HEK293T (cell line): ENCODE measurements around the gene SMPD3.

Source experiments
- CTCF ChIA-PET: fragments of 350-600 bp; formaldehyde crosslinking; extraction: SDS; loops from one replicate; lab custom pipeline; 2021; ENCODE audit warnings: antibody characterized with exemption, inconsistent platforms; lab: Yijun Ruan, JAX
- POLR2A ChIA-PET: fragments of 350-600 bp; formaldehyde crosslinking; extraction: SDS; loops from one replicate; lab custom pipeline; 2020; ENCODE audit warnings: antibody characterized with exemption, inconsistent platforms; lab: Yijun Ruan, JAX
- DNase-seq: peaks from one replicate; pipeline ENCODE4 v3.0.0; 2012; ENCODE audit warnings: mixed read lengths; ENCODE audit errors: extremely low spot score
- ARNT ChIP-seq: fragments of 450-650 bp; IDR thresholded peaks from 2 replicates; pipeline ENCODE4 v1.6.1; 2017; ENCODE audit warnings: mild to moderate bottlenecking
- BHLHE40 ChIP-seq: fragments of 450-650 bp; IDR thresholded peaks from 2 replicates; pipeline ENCODE4 v1.6.1; 2016; ENCODE audit warnings: mild to moderate bottlenecking, moderate library complexity, borderline replicate concordance
- CTBP1 ChIP-seq: fragments of 450-650 bp; IDR thresholded peaks from 2 replicates; pipeline ENCODE4 v1.6.1; 2016; ENCODE audit warnings: borderline replicate concordance
- ELF4 ChIP-seq: fragments of 450-650 bp; IDR thresholded peaks from 2 replicates; pipeline ENCODE4 v1.6.1; 2017; ENCODE audit warnings: antibody characterized with exemption
- FOXA1 ChIP-seq: fragments of 450-650 bp; IDR thresholded peaks from 2 replicates; pipeline ENCODE4 v1.6.1; 2016; ENCODE audit warnings: mild to moderate bottlenecking
- FOXK2 ChIP-seq: fragments of 450-650 bp; IDR thresholded peaks from 2 replicates; pipeline ENCODE4 v1.6.1; 2016; ENCODE audit warnings: mild to moderate bottlenecking
- FOXM1 ChIP-seq: fragments of 450-650 bp; IDR thresholded peaks from 2 replicates; pipeline ENCODE4 v1.6.1; 2017; ENCODE audit warnings: mild to moderate bottlenecking, borderline replicate concordance
- HDGF ChIP-seq: fragments of 450-650 bp; IDR thresholded peaks from 2 replicates; pipeline ENCODE4 v1.6.1; 2017; ENCODE audit warnings: antibody characterized with exemption, borderline replicate concordance
- L3MBTL2 ChIP-seq: fragments of 450-650 bp; conservative IDR thresholded peaks from 2 replicates; pipeline ENCODE4 v1.6.1; 2016; ENCODE audit warnings: mild to moderate bottlenecking
- LEF1 ChIP-seq: fragments of 450-650 bp; IDR thresholded peaks from 2 replicates; pipeline ENCODE4 v1.6.1; 2017; ENCODE audit warnings: mild to moderate bottlenecking, borderline replicate concordance
- NFRKB ChIP-seq: fragments of 450-650 bp; IDR thresholded peaks from 2 replicates; pipeline ENCODE4 v1.6.1; 2016; ENCODE audit warnings: mild to moderate bottlenecking, moderate library complexity
- SP1 ChIP-seq: fragments of 450-650 bp; IDR thresholded peaks from 2 replicates; pipeline ENCODE4 v1.6.1; 2017
- SUZ12 ChIP-seq: fragments of 450-650 bp; IDR thresholded peaks from 2 replicates; pipeline ENCODE4 v1.6.1; 2016; ENCODE audit warnings: mild to moderate bottlenecking
- TARDBP ChIP-seq: fragments of 450-650 bp; IDR thresholded peaks from 2 replicates; pipeline ENCODE4 v1.6.1; 2016
- ZNF384 ChIP-seq: fragments of 450-650 bp; IDR thresholded peaks from 2 replicates; pipeline ENCODE4 v1.6.1; 2016
- TF ChIP-seq, protein P1 (sequence below): fragments of 450-650 bp; IDR thresholded peaks from 2 replicates; pipeline ENCODE4 v1.6.1; 2016

SMPD3 gene

DNA sequence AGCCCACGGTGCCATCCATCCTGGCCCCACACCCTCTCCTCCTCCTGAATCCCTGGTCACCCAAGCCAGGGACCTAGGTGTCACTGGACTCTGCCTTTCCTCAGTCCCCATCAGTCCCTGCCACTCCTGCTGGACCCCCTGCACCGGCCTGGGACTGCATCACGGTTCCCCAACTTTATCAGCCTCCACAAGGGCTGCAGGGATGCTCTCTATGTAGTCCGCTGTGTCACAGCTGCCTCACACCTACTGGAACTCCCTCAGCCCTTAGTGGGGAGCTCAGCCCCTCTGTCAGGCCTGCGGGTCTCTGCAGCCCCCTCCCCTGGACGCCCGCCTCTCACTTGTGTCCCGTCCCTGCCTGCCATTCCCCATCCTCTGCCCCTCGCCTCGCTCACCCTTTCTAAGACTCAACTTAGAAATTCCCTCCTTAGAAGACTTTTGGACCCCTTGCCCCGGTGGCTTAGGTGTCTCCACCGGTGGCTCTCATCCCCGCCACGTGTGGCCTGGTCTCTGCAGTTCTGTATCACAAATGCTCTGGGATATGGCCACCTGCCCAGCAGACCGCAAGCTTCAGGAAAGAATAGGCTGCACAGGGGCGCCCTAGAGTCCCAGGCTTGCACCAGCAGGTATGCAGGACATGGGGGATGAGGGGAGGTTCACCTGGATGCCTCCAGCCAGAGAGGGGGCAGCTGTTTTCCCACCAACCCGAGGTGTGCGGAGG is 74.6 kb downstream of the SMPD3 start:
- ChIA-PET POLR2A (no interaction called here), CTCF (no interaction called here)
- no peak for DNase-seq
- TF ChIP-seq ZNF384 = no peak
- TF ChIP-seq NFRKB = no peak
- no peak for TF ChIP-seq FOXK2
- no peak for TF ChIP-seq FOXM1
- no peak for TF ChIP-seq ARNT
- TF ChIP-seq LEF1 = no peak
- no peak for TF ChIP-seq BHLHE40
- no peak for TF ChIP-seq TARDBP
- TF ChIP-seq SUZ12 = no peak
- TF ChIP-seq, protein P1, sequence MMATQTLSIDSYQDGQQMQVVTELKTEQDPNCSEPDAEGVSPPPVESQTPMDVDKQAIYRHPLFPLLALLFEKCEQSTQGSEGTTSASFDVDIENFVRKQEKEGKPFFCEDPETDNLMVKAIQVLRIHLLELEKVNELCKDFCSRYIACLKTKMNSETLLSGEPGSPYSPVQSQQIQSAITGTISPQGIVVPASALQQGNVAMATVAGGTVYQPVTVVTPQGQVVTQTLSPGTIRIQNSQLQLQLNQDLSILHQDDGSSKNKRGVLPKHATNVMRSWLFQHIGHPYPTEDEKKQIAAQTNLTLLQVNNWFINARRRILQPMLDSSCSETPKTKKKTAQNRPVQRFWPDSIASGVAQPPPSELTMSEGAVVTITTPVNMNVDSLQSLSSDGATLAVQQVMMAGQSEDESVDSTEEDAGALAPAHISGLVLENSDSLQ = no peak
- TF ChIP-seq HDGF = no peak

DNA sequence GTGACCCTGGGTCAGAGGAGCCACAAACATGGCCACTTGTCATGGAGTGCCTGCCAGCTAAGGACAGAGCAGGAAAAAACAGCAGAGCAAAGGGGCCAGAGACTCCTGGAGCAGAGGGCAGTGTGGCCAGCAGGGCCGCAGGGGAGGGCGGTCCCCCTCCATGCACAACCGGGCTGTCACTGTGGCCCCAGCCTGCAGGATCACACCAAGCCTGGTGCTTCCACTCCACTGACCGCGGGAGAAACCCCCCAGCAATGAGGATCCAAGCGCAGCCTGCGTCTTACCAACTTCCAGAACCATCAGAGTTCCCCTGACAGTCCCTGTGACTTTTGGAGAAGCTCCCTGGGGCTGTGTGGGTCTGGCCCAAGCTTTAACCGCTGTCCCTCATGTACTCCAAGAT is 75.5 kb downstream of the SMPD3 start:
- POLR2A ChIA-PET = no interaction called here
- TF ChIP-seq LEF1 = no peak
- no peak for TF ChIP-seq ELF4
- no peak for TF ChIP-seq FOXK2
- TF ChIP-seq, protein P1 = no peak
- no peak for TF ChIP-seq TARDBP
- TF ChIP-seq BHLHE40 = no peak
- TF ChIP-seq FOXA1 = no peak
- no peak for TF ChIP-seq NFRKB
- no peak for TF ChIP-seq SUZ12
- no peak for TF ChIP-seq CTBP1
- TF ChIP-seq ARNT = no peak
- TF ChIP-seq FOXM1 = no peak
- TF ChIP-seq L3MBTL2 = no peak
- no peak for TF ChIP-seq HDGF
- no peak for TF ChIP-seq ZNF384
- TF ChIP-seq SP1 = no peak
- no peak for DNase-seq
- CTCF ChIA-PET = interaction anchor here (1.2 kb wide), 1 partner anchor 9 kb away, joined by 3 read pairs; no protein-coding TSS in a partner anchor

DNA sequence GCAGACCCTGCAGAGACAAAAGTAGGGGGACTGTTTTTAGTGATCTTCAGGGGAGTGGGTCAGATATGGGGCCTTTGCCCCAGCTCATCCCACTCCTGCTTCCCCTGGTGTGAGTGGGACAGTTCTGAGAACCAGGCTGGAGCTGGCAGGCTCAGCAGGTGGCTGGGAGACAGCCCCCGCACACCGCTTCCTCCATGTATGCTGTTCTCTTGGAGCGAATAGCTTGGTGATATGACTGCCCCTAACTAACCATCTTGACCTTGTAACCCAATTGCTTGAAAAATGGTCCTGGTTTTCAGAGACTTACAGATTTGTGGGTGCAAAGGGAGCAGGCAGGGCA is 76.0 kb downstream of the SMPD3 start:
- no peak for TF ChIP-seq BHLHE40
- no peak for TF ChIP-seq ARNT
- TF ChIP-seq FOXM1 = no peak
- TF ChIP-seq ZNF384 = no peak
- no peak for TF ChIP-seq LEF1
- TF ChIP-seq TARDBP = no peak
- no peak for TF ChIP-seq SP1
- TF ChIP-seq CTBP1 = no peak
- TF ChIP-seq FOXK2 = no peak
- TF ChIP-seq, protein P1 = no peak
- TF ChIP-seq FOXA1 = no peak
- no peak for TF ChIP-seq SUZ12
- TF ChIP-seq L3MBTL2 = no peak
- no peak for TF ChIP-seq HDGF
- TF ChIP-seq ELF4 = no peak
- no peak for DNase-seq
- ChIA-PET CTCF (interaction anchor here (1.2 kb wide), 1 partner anchor 9 kb away, joined by 3 read pairs; no protein-coding TSS in a partner anchor), POLR2A (no interaction called here)

DNA sequence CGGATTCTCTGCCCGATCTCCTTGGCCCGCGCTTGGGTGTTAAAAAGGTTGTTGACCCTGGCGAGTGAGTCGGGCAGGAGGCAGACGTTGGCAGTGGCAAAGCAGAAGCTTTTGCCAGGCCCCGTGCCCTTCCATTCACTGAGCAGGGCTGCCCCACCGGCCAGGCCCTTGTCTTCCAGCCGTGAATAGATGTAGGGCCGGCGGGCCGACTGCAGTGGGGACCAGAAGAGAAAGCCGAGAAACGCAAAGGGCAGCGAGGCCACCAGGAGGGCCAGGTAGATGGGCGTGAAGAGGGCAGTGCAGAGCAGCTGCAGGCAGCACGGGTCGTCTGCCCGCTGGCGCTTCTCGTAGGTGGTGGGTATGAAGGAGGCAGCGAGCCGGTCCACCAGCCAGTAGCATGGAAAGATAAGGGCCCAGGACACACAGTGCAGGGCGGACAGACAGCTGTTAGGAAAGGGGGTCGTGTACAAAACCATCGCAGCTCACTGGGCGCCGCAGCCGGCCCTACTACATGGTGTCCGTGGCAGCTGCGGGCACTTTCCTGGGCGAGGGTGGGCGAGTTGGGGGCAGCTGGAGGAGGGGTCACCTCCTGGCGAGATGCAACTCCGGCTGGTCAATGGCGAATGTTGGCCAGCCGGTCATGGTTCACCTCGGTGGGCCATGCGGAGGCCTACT is 76.5 kb downstream of the SMPD3 start:
- ChIA-PET POLR2A (no interaction called here), CTCF (interaction anchor here (1.2 kb wide), 1 partner anchor 10 kb away, joined by 3 read pairs; no protein-coding TSS in a partner anchor)
- TF ChIP-seq ZNF384 (no peak), LEF1 (no peak), FOXM1 (no peak), BHLHE40 (no peak), TARDBP (no peak), CTBP1 (no peak), NFRKB (no peak), HDGF (no peak), SP1 (no peak), L3MBTL2 (no peak), SUZ12 (no peak), ELF4 (no peak), FOXA1 (no peak)
- no peak for DNase-seq

DNA sequence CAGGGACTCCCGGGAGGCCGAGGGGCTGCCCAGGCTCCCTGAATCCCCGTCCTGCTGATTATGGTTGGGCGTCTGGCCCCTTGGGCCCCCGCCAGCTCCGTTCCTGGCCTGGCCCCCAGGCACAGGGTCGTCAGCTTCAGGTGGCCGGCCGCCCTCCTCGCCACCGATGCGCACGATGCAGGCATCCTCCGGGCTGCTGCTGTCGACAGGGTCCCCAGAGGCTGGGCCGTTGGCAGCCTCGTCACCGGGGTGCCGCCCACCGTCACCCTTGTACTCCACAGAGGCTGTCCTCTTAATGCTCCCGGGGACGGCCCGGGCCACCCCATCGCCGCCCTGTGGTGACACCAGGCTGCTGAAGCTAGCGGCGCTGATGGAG is 77.0 kb downstream of the SMPD3 start:
- CTCF ChIA-PET = no interaction called here
- POLR2A ChIA-PET = no interaction called here

More for the DNA sequence above, 77.0 kb downstream of the SMPD3 start:
- DNase-seq = no peak
- TF ChIP-seq FOXK2 (no peak), L3MBTL2 (no peak), CTBP1 (no peak), FOXM1 (no peak), SP1 (no peak), SUZ12 (no peak), TARDBP (no peak), HDGF (no peak), ZNF384 (no peak), NFRKB (no peak), LEF1 (no peak), ELF4 (no peak), BHLHE40 (no peak), ARNT (no peak), FOXA1 (no peak)
- TF ChIP-seq, protein P1 = no peak
